Neural progenitor cell (in vitro differentiated cells): ENCODE measurements around the gene TMEM231. TPM values are rescaled to one million over a fixed set of nuclear protein-coding genes. Genes with fewer than 3 reads are reported as not detected.
A peak's percentile ranks its signal among the peaks of the same experiment; 100 is the strongest.

ENCODE experiments used
- DNase-seq: peaks from one replicate; pipeline ENCODE4 v3.0.0-alpha.2; 2016; ENCODE audit warnings: low spot score
- H2AFZ ChIP-seq: fragments of 200-600 bp; sonication (generic); replicated peaks from 2 replicates; pipeline ENCODE4 v1.6.1; 2016; ENCODE audit warnings: antibody characterized with exemption
- H3F3A ChIP-seq: fragments of 200-600 bp; sonication (generic); 2 replicates; pipeline ENCODE4 v1.6.1; 2016; ENCODE audit warnings: antibody characterized with exemption, low read depth
- H3K27ac ChIP-seq: fragments of 200-600 bp; sonication (generic); 2 replicates; pipeline ENCODE4 v1.5.1; 2016; ENCODE audit warnings: mild to moderate bottlenecking
- H3K27me3 ChIP-seq: fragments of 200-600 bp; sonication (generic); 2 replicates; pipeline ENCODE4 v1.6.1; 2016; ENCODE audit warnings: mild to moderate bottlenecking, moderate library complexity
- H3K36me3 ChIP-seq: fragments of 200-600 bp; sonication (generic); 2 replicates; pipeline ENCODE4 v1.5.1; 2016
- H3K4me1 ChIP-seq: fragments of 200-600 bp; sonication (generic); 2 replicates; pipeline ENCODE4 v1.6.1; 2016; ENCODE audit warnings: mixed run types
- H3K4me2 ChIP-seq: fragments of 200-600 bp; sonication (generic); 2 replicates; pipeline ENCODE4 v1.6.1; 2016
- H3K4me3 ChIP-seq: fragments of 200-600 bp; sonication (generic); 2 replicates; pipeline ENCODE4 v1.5.1; 2016
- H3K79me2 ChIP-seq: fragments of 200-600 bp; sonication (generic); 2 replicates; pipeline ENCODE4 v1.6.1; 2016; ENCODE audit warnings: low read depth
- H3K9ac ChIP-seq: fragments of 200-600 bp; sonication (generic); 2 replicates; pipeline ENCODE4 v1.6.1; 2016
- H3K9me3 ChIP-seq: fragments of 200-600 bp; sonication (generic); 2 replicates; pipeline ENCODE4 v1.5.1; 2016; ENCODE audit warnings: low read depth
- H4K20me1 ChIP-seq: fragments of 200-600 bp; sonication (generic); 2 replicates; pipeline ENCODE4 v1.6.1; 2016; ENCODE audit warnings: low read depth
- H3K27ac Mint-ChIP-seq: 3 replicates; pipeline ENCODE4 v1.8.0; 2021; ENCODE audit warnings: mixed read lengths
- H3K27me3 Mint-ChIP-seq: 2 replicates; pipeline ENCODE4 v1.8.0; 2022; ENCODE audit warnings: low read depth, mild to moderate bottlenecking, inconsistent platforms, moderate library complexity, mixed read lengths; ENCODE audit not compliant: insufficient read depth
- H3K36me3 Mint-ChIP-seq: 3 replicates; pipeline ENCODE4 v1.8.0; 2021; ENCODE audit warnings: mixed read lengths
- H3K4me1 Mint-ChIP-seq: 3 replicates; pipeline ENCODE4 v1.8.0; 2021; ENCODE audit warnings: mixed read lengths
- H3K4me3 Mint-ChIP-seq: 3 replicates; pipeline ENCODE4 v1.8.0; 2021; ENCODE audit warnings: mild to moderate bottlenecking, moderate library complexity, mixed read lengths
- H3K9me3 Mint-ChIP-seq: 3 replicates; pipeline ENCODE4 v1.8.0; 2020; ENCODE audit warnings: mixed read lengths
- CTCF ChIP-seq: fragments of 200-600 bp; sonication (generic); IDR thresholded peaks from 2 replicates; pipeline ENCODE4 v1.5.1; 2017; ENCODE audit warnings: antibody characterized with exemption, mild to moderate bottlenecking
- EZH2 ChIP-seq: fragments of 200-600 bp; sonication (generic); IDR thresholded peaks from 2 replicates; pipeline ENCODE4 v1.6.1; 2017; ENCODE audit warnings: antibody characterized with exemption, mild to moderate bottlenecking, moderate library complexity
- EZH2phosphoT487 ChIP-seq: fragments of 200-600 bp; sonication (generic); IDR thresholded peaks from 2 replicates; pipeline ENCODE4 v1.6.1; 2017; ENCODE audit warnings: antibody characterized with exemption
- total RNA-seq: library from RNA; depleted of rRNA; stranded (reverse); fragments of >200 nt; gene quantifications from 2 replicates; pipeline ENCODE4 v1.2.3, GENCODE V29; 2015; ENCODE audit warnings: low replicate concordance

Gene TMEM231
- total RNA-seq, 1 donor from 2014 or later = 10.9 TPM

DNA sequence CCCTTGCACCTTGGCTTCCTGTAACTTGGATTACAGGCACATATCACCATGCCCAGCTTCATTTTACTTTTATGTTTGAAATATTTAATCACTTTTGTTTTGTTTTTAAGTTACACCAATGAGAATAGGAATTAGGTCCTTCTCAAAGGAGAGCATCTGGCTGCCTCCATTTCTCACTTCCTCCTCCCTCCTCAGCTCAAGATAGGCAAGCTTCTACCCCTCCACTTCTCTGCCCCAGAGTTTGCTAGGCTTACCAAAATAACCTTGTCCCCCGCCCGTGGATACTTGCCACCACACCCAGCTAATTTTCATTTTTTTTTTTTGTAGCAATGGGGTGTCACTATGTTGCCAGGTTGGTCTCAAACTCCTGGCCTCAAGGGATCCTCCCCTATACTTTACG, 28.1 kb upstream of the TMEM231 start:
- no peak overlapping the region for H3K4me2 ChIP-seq
- Mint-ChIP-seq H3K27me3 (peaks cover 3% of the 10 kb centered on the region), H3K4me3 (no peak overlapping the region), H3K36me3 (peaks cover 13% of the 10 kb centered on the region), H3K4me1 (peaks cover 7% of the 10 kb centered on the region), H3K27ac (no peak overlapping the region), H3K9me3 (no peaks in the 10 kb centered on the region)
- no peaks in the 10 kb centered on the region for H3K27me3 ChIP-seq
- H3K79me2 ChIP-seq = no peaks in the 10 kb centered on the region
- no peaks in the 10 kb centered on the region for H4K20me1 ChIP-seq
- H3K9ac ChIP-seq = no peak overlapping the region
- H3K27ac ChIP-seq = no peak overlapping the region
- no peak overlapping the region for H3K4me3 ChIP-seq
- H3K36me3 ChIP-seq = no peaks in the 10 kb centered on the region
- H3K4me1 ChIP-seq = peaks cover 3% of the 10 kb centered on the region
- no peak for TF ChIP-seq CTCF
- no peak for TF ChIP-seq EZH2
- no peak for TF ChIP-seq EZH2phosphoT487
- peaks cover 4% of the 10 kb centered on the region for H3F3A ChIP-seq
- DNase-seq = no peak
- no peaks in the 10 kb centered on the region for H3K9me3 ChIP-seq
- no peak overlapping the region for H2AFZ ChIP-seq

- peaks cover 4% of the 10 kb centered on the region for H3F3A ChIP-seq
- no peak overlapping the region for H3K4me2 ChIP-seq
- TF ChIP-seq CTCF (no peak), EZH2phosphoT487 (no peak), EZH2 (no peak)
- H2AFZ ChIP-seq = no peak overlapping the region
- no peaks in the 10 kb centered on the region for H3K9me3 Mint-ChIP-seq
- H3K27me3 Mint-ChIP-seq = peaks cover 3% of the 10 kb centered on the region
- no peaks in the 10 kb centered on the region for H3K27me3 ChIP-seq
- peak overlapping the region; percentile 37 for H3K27ac Mint-ChIP-seq
- H3K9me3 ChIP-seq = no peaks in the 10 kb centered on the region
- H3K79me2 ChIP-seq = no peaks in the 10 kb centered on the region
- H3K4me3 Mint-ChIP-seq = no peak overlapping the region
- no peak overlapping the region for H3K9ac ChIP-seq
- H3K4me1 Mint-ChIP-seq = peaks cover 9% of the 10 kb centered on the region
- H3K36me3 ChIP-seq = peaks cover 10% of the 10 kb centered on the region
- no peak overlapping the region for H3K27ac ChIP-seq
- H4K20me1 ChIP-seq = peaks cover 3% of the 10 kb centered on the region
- DNase-seq = no peak
- peaks cover 24% of the 10 kb centered on the region for H3K36me3 Mint-ChIP-seq
- H3K4me1 ChIP-seq = no peaks in the 10 kb centered on the region
- no peak overlapping the region for H3K4me3 ChIP-seq
Observed at GRCh38 chr16:75579281-75579834, 23.3 kb upstream of the TMEM231 start.

GRCh38 chr16:75578725-75579124, 22.7 kb upstream of the TMEM231 start:
- Histone ChIP-seq H2AFZ (no peak overlapping the region), H3K27me3 (no peaks in the 10 kb centered on the region), H3K36me3 (peaks cover 10% of the 10 kb centered on the region), H3K9ac (no peak overlapping the region), H3K79me2 (no peaks in the 10 kb centered on the region), H3F3A (peaks cover 4% of the 10 kb centered on the region), H4K20me1 (peaks cover 3% of the 10 kb centered on the region), H3K4me1 (no peaks in the 10 kb centered on the region), H3K9me3 (no peaks in the 10 kb centered on the region), H3K4me3 (no peak overlapping the region), H3K4me2 (no peak overlapping the region), H3K27ac (no peak overlapping the region)
- Mint-ChIP-seq H3K4me1 (peaks cover 9% of the 10 kb centered on the region), H3K27me3 (peaks cover 3% of the 10 kb centered on the region), H3K9me3 (no peaks in the 10 kb centered on the region), H3K27ac (no peak overlapping the region), H3K36me3 (peaks cover 27% of the 10 kb centered on the region), H3K4me3 (no peak overlapping the region)
- no peak for TF ChIP-seq EZH2phosphoT487
- TF ChIP-seq EZH2 = no peak
- no peak for TF ChIP-seq CTCF
- no peak for DNase-seq
